GM10266 (cell line): ENCODE data around the gene EPHB1.
"Not testable (repeated sequence)": the region's sequence is repeated elsewhere in the genome, so short reads cannot be mapped to it uniquely, and the experiment has no call there.

ENCODE experiments used
- DNase-seq: peaks from one replicate; pipeline ENCODE4 v3.0.0; 2012; ENCODE audit errors: extremely low spot score
- TF ChIP-seq, protein P1 (sequence below): IDR thresholded peaks from 2 replicates; pipeline ENCODE4 v1.5.1; 2012; ENCODE audit warnings: mild to moderate bottlenecking, low read depth; ENCODE audit not compliant: control insufficient read depth, insufficient read depth; ENCODE audit errors: missing control alignments

Gene EPHB1

DNA sequence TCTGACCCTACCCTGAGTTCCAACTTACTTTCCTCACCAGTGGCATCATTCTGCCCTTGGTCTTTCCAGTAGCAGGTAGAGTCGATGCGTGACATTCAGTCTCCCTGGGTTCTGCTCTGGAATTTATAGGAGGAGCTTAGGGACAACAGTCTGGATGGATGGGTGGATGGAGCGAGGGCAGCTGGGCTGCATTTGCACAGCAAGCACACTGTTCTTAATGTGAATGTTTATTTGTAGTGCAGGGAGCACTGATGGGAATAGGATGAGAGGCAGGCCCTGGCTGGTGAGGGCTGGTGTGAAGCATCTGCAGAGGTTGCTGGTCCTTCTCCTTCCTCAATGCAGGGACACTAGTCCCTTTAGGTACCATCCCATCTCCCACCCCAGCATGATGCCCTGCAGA, 176.2 kb downstream of the EPHB1 start:
- no peak for DNase-seq
- TF ChIP-seq, protein P1, sequence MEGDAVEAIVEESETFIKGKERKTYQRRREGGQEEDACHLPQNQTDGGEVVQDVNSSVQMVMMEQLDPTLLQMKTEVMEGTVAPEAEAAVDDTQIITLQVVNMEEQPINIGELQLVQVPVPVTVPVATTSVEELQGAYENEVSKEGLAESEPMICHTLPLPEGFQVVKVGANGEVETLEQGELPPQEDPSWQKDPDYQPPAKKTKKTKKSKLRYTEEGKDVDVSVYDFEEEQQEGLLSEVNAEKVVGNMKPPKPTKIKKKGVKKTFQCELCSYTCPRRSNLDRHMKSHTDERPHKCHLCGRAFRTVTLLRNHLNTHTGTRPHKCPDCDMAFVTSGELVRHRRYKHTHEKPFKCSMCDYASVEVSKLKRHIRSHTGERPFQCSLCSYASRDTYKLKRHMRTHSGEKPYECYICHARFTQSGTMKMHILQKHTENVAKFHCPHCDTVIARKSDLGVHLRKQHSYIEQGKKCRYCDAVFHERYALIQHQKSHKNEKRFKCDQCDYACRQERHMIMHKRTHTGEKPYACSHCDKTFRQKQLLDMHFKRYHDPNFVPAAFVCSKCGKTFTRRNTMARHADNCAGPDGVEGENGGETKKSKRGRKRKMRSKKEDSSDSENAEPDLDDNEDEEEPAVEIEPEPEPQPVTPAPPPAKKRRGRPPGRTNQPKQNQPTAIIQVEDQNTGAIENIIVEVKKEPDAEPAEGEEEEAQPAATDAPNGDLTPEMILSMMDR, result no peak

DNA sequence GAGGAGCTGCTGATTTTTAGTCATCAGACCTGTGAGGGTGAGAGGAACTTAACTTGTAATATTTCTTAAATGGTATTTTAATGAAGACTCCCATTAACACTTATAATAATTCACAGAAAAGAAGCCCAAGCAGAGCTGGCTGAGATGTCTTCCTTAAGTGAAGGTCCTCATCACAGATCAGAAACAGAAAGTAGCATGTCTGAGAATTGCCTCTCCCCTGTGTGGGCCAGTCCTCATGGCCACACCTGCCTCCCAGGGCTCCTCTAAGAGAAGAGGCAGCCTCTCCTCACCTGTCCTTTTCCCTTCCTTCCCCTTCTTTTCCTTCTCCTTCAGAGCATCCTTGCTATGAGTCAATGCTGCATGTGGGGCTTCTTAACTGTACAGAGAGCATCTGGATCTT, 176.8 kb downstream of the EPHB1 start:
- DNase-seq, result not testable (repeated sequence)

DNA sequence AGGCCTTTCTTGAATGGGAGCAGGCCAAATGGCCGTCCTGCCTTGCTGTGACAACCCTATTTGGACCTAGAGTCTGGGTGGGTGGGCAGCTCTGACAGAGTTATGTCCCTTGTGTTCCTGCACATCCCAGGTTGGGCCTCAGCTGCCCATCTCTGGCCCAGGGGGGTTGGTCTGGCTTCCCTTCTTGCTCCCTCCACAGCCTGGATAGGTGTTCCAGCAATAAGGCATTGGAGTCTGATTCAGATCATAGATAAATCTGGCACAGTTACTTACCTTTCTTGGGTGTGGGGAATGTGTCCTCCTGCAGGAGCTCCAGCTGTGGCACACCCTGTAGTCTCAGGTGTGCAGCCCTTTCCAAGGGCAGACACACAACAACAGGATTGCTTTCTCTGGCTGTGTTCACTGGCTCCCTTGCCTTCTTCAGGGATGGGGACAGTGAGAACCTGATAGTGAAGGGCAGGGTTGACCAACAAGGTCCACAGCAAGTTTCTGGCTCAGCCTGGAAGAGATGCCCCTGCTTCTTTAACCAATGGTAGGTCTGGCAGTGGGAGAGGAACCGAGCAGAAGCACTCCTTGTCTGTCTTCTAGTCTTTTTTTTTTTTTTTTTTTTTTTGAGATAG, 177.9 kb downstream of the EPHB1 start:
- DNase-seq, result no peak
- TF ChIP-seq, protein P1, result no peak

DNA sequence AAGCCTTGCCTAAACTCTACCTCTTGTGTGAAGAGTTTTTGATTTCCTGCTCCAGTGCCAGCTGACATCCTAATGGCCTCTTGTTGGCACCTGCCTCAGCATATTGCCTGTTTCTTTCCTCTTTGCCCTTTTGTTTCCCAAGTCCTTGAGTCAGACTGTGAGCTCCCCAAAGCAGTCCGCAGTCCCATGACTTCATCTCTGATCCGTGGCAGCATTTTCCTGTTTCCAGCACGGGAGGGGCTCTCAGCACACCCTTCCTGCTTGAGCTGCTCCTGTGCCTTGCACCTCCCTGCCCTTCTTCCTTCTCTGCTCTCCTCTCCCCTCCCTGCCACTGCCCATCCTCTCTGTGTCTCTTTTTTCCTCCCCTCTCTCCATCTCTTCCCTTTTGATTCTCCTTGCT, 179.6 kb downstream of the EPHB1 start:
- TF ChIP-seq, protein P1, result no peak
- no peak for DNase-seq

DNA sequence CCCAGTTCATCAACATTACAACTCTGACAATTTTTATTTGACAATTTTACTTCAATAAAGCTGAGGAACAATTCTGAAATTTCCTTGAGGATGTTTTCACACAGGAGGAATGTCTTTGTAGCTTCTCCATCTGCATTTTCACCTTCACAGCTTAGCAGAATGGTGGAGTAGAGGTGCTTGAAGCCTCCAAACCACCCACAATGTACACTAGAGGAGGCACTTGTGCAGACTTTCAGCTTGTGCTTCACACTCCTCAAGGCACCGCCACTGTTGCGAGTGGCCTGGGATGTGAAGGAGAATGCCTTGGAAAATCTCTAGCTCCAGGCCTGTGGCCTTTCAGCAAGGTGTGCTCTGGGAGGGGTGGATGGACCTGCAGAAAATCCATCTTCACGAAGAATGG, 181.9 kb downstream of the EPHB1 start:
- TF ChIP-seq, protein P1, result no peak
- no peak for DNase-seq

DNA sequence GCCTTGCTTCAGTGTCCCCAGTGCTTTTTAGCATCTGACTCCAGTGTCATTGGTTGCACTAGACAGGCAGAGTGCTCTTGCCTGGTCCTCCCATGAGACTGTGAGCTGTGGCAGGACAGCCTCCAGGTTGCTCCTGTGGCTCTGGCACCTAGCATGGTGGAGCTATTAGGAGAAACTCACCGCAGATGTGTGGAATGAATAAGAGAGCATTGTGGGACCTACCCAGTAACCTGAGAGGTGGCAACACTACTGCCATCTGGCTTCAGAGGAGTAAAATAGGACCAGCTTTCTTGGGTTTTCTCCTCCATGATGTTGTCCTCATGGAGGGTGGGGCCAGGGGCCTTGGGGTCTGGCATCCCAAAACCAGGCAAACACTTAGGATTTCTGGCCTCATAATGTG, 183.6 kb downstream of the EPHB1 start:
- no peak for DNase-seq
- TF ChIP-seq, protein P1, result peak; percentile 11

DNA sequence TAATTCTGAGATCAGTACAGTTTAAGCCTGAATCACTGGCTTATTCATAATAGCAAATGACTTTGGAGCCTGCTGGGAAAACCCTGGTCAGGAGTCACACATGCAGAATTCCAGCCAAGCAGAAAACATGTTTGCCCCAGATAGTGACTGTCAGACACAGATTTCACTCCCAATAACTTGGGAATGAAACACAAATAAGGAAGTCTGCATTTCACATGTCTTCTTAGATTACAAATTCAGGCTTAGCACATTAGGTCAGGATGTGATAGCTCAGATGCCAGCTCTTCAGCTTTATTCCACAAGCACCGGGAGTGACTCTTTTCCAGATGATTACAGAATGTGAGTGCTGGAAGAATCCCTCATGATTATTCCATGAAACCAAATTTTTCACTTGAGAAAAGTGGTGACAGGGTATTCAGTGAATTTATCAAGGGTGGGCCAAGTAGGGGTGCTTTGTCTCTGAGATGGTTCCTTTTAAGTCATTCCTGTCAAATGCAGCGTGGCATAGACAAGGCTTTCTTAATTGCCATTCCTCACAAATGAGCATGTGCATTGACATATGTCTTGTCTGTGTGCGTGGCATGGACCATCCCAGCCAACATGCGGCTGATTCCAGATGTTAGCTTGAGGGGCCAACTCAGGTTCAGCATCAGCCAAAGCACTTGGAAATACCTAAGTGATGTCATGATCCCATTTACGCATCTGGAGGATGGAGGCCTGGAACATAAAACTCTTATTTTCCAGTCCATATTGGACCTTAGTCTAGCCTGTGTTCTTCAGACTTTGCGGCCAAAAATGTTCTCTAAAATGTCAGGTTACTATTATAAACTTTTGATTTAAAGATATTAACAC, 191.0 kb downstream of the EPHB1 start:
- no peak for DNase-seq
- TF ChIP-seq, protein P1, result no peak
